ENCODE data around the gene SLC41A1.

The SLC41A1 gene

DNA sequence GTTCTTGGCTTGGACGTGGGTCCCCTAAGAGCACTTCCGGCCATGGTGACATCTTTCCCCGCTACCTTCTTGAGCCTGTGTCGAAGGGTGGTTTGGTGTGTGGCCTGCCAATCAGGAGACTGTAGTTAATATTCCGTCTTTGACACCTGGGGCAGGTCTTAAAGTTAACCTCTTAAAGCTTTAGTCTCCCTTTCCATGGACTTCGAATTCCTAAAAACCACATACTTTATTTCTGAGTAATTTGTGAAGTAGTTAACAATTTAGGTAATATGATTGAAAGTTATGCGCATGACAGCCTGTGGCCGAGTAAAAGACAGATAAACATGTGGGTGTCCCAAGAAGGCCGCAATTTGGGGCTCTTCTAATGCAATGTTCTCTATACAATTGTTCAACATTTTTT is 27.6 kb downstream of the SLC41A1 start:
- DNase-seq: no peak

DNA sequence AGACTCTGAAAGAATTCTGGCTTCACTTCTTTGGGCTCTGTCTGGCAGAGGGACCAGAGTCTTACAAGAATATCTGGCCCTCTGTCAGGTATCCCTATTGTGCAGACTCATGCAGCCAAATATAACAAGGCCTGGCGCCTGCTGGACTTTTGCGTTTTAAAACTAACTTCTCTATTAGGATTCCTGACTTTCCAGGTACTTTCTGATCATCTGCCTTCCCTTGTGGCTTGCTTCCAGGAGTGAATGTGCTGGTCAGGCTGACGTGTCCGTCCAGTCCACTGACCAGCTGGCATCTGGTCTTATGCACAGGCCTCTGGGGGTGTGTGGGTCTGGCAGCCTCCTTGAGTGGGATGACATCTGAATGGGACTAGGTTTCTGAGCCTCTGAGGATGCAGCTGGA is 29.1 kb downstream of the SLC41A1 start:
- DNase-seq: no peak

DNA sequence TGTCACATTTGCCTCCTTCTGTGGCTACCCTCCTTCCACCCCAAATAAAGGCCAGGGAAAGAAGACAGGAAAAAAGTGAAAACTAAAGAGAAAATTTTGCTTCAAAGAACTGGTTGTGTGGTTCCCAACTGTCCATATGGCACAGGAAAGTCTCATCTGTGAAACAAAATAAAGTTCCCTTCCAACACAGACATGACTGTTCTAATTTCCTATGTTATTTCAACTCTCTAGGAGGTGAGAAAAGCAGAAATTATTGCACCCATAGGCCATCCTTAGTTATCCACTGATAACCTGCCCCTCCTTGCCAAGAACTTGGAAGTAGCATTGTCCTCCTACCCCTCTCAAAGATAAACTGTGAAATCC is 29.6 kb downstream of the SLC41A1 start:
- no peak for DNase-seq

DNA sequence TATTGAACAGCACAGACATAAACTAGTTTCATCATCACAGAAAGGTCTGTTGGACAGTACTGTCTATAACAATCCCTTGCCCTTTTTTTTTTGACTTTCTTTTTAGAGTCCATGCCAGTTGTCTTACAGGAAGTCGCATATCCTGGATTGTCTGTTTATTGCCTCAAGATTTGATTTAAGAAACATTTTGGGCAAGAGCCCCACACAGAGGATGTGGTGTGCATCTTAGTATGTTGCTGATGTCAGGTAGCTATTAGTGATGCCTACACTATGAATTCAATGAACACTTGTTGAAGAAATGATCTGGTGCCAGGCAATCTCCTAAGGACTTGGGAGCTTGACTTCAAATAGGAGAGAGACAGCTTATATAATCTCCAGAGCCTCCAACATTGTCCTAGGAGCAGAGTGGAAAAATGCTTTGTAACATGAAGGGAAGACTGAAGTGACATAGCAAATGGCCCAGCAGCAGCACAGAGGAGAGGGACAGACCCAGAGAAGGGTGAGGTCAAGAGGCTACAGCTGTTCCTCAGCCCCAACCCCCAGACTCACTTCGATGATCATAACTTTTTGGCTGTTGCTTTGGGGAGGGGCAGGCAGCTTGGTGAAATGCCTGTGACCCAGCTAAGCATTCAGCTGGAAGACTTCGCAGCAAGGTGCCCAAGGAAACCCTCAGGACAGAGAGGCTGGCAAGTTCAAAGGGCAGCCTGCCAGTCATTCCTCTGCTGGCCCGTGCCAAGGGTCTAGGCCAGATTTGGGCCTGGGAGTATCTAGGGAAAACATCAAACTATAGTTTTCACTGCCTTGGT is 30.2 kb downstream of the SLC41A1 start:
- no peak for DNase-seq

GRCh38 chr1:205780335-205780734 is 32.7 kb downstream of the SLC41A1 start:
- no peak for DNase-seq

GRCh38 chr1:205777994-205778393 is 35.0 kb downstream of the SLC41A1 start:
- peak; percentile 53 for DNase-seq

DNA sequence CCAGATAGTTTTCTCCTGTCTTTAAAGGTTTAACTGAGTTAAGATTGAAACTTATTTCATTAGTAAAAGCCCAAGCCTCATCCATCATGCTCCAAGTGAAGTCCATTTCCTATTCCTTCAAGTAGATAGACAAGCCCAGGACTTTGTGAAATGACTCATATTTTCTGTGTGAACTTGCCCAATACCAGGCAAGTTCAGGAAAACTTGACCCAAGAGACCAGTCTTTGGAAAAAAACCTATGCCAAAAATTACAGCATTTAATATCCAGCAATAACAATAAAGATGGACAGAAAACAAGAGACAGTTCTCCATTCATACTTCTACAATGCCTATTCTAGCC is 37.3 kb downstream of the SLC41A1 start:
- peak; percentile 60 for DNase-seq

DNA sequence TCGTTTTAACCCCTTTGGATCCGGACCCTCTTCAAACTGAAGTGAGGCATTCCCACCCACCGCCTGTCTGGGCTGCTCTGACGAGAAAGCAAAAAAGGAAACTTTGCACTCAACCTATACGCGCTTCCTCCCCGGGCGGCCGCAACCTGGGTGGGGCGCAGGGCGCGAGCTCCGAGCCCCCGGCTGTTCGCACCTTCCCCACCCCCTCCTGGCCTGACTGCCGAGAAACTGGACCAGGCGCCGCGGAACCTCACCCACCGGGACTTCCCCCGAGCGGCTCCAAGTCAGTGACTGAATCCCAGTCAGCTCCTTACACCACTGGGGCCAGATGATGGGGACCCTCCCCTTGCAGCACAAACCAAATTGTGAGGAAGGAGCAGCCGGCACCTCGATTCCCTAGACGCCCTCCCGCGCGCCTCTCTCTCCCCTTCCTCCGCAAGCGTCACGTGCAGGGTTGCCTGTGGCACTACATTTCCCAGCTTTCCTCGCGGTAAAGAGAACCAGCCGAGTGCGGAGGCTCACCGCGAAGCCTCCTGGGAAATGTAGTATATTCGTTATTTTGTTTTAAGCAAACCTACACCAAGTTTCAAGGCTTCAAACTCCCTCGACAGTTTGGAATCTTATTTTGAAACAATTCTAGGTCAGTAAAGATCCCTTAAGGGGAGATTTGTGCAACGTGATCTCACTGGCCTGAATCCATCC is 37.8 kb downstream of the SLC41A1 start, which contains the start of gene RAB29:
RAB29 (minus strand) TSS at position 468 of the 702 bp plus-strand sequence. CDS start 526 bp downstream, outside the sequence.
- DNase-seq: peak; percentile 88

DNA sequence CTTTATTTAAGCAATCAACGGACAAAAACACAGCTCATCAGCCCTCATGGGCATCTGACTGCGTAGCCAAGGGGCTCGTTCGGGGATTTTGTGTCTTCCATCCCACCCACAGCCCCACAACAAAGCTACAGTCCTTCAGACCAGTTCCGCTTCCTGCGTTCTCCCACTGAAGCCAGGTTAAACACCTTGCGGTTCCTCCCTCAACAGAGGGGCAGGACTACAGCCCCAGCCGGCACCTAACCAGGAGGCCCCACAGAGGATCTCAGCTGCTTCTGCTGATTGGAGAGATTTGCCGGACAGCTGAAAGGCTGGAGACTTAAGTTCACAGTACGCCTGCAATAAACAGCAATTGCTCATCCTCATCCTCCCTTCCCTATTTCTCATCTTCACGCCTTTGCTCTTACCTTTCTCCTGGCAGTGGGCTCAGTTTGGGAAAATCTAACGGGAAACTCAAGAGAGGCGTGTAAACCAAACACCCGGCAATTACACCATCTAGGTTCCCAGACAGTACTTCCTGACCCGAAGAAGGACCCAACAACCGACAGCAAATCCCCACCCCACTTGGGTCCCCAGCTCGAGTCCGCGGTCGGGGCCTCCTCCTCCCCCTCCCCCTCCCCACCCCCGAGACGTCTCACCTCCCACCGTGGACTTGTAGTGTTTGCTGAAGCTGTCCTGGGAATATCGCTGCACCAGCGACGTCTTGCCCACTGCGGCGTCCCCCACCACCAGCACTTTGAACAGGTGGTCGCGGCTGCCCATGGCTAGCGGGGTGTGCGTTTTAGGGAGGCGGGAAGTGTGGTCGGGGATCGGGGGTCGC is 38.6 kb downstream of the SLC41A1 start:
- DNase-seq: peak; percentile 65

DNA sequence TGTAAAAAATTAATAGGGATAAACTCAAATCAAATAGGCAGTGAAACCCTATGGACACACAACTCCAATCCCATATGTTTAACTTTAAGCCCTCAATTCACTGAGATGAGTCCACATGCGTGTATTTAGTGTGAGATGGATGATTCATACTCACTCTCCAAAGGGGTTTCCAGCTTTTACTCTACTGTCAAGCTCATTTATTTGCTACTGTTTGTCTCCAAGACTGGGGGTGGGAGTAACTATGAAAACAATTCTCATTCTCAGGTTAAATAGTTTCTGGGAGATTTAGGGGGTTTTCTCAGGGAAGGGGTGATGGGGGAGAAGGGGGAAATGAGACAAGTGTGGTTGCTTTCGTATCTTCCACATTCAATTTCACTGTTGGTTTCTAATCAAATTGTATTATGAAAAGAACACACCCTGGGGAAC is 40.4 kb downstream of the SLC41A1 start:
- peak; percentile 85 for DNase-seq

DNA sequence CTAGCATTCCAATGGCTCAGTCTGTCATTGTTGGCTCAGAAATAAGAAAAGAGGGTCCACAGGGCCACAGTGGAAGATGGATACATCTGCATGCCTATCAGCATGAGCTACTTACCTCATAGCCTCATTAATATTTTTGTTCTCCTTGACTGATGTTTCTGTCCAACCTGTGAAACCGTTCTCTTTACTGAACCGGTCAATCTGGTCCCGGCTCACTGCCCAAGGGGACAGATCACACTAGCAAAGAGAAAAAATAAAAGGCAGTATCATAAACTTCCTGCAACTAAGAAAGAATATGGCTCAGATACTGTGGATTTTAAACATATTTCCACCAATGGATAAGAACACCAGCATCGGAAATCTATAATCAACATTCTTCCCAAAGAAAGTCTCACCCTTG is 42.4 kb downstream of the SLC41A1 start:
- no peak for DNase-seq

GRCh38 chr1:205769641-205770365 is 43.2 kb downstream of the SLC41A1 start:
- no peak for DNase-seq

- no peak for DNase-seq
These were observed 45.8 kb downstream of the SLC41A1 start for GRCh38 chr1:205767248-205767647.

DNA sequence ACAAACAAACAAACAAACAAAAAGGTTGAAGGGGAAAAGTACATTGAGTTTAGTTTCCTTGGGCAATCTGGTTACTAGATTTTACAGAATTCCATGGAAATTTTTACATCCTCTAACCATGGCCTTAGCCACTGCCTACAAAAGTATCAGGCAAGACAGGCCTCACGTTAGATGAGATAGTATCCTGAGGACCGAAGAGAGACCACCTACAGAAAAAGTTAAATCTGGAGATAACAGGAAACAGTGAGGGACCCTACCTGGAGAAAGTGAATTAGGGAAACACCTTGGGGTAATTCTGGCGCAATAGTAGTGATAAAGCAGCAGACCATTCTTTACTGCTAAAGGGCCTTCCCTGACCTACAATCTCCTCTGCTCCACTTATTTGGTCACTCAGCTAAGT is 46.4 kb downstream of the SLC41A1 start:
- no peak for DNase-seq

GRCh38 chr1:205766038-205766437 is 47.0 kb downstream of the SLC41A1 start:
- DNase-seq: no peak

DNA sequence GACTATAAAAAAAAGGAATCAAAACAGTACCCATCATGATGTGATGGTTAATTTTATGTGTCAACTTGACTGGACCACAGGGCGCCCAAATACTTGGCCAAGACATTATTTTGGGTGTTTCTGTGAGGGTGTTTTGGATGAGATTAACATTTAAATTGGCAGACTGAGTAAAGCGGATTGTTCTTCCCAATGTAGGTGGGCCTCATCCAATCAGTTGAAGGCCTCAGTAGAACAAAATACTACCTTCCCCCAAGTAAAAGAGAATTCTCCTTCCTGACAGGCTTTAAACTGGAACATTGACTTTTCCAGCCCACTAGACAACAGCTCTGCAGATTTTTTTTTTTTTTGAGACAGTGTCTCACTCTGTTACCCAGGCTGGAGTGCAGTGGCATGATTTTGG is 48.4 kb downstream of the SLC41A1 start:
- no peak for DNase-seq

- DNase-seq: no peak
These were observed 49.0 kb downstream of the SLC41A1 start for GRCh38 chr1:205763980-205764379.

GRCh38 chr1:205760606-205761005 is 52.4 kb downstream of the SLC41A1 start:
- peak; percentile 37 for DNase-seq

GRCh38 chr1:205756552-205756951 is 56.4 kb downstream of the SLC41A1 start:
- DNase-seq: no peak

DNA sequence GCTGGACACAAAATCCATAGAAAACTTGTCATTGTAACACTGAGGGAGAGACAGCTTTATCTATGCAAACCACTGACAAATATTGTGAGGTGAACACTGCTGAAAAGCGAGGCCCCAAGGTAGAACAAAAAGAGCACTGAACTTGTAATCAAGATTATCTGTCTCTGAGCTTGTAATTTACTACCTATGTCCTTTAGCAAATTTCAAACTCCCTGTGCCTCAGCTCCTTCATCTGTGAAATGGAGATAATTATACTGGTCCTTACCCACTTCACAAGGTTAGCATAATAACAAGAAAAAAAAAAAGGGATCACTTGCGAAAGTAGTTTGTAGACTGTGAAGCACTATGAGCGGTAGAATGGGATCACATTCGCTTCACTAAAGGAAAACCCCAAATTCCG is 58.1 kb downstream of the SLC41A1 start:
- no peak for DNase-seq

DNA sequence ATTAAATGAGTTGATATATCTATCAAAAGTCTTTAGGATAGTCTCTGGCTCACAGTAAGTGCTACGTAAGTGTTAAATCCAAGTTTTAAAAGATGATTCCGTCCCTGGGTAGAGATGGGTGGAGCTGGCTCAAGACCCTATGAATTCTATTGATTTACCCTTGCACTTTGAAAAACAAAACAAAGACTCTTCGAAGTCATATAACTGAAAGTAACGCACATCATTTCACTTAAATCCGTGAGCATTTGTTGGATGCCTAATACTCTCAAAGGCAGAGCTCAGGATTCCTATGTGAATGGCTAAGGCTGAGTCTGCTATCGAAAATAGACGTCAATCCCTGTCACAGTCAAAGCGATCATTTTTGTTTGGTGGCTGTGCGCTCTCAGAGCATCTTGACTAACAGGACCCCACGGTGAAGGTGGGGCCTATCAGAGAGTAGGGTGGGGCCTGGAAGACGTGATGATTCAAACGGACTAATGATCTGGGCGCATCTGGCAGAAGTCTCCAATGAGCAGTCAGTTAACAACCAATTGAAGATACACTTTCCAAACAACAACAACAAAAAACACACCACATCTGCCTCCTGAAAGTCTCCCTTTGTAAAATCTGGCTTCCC is 61.9 kb downstream of the SLC41A1 start:
- no peak for DNase-seq
